Putamen (tissue), 1 donor: ENCODE results near the gene BCAT1.
"Not testable (repeated sequence)": the region's sequence is repeated elsewhere in the genome, so short reads cannot be mapped to it uniquely, and the experiment has no call there.

Source experiments
- DNase-seq: peaks from one replicate; pipeline ENCODE4 v3.0.0-alpha.2; 2016; ENCODE audit warnings: low spot score

The BCAT1 gene

GRCh38 chr12:24960222-24960855 is 11.4 kb upstream of the BCAT1 start:
- no peak for DNase-seq

- DNase-seq, result not testable (repeated sequence)
Observed at GRCh38 chr12:24956351-24956750, 7.5 kb upstream of the BCAT1 start.

GRCh38 chr12:24955853-24956252 is 7.0 kb upstream of the BCAT1 start:
- no peak for DNase-seq

- DNase-seq, result no peak
Observed at GRCh38 chr12:24955389-24955788, 6.5 kb upstream of the BCAT1 start.

- DNase-seq, result no peak
Observed at GRCh38 chr12:24954261-24954660, 5.4 kb upstream of the BCAT1 start.

- no peak for DNase-seq
Observed at GRCh38 chr12:24952389-24952788, 3.5 kb upstream of the BCAT1 start.

- DNase-seq, result no peak
Observed at GRCh38 chr12:24950231-24950834, 1.4 kb upstream of the BCAT1 start.

GRCh38 chr12:24948420-24948756 is 513 bp downstream of the BCAT1 start:
- DNase-seq, result no peak

GRCh38 chr12:24947541-24948419 is 1.1 kb downstream of the BCAT1 start:
- no peak for DNase-seq

GRCh38 chr12:24945845-24946244 is 3.1 kb downstream of the BCAT1 start:
- no peak for DNase-seq

GRCh38 chr12:24945039-24945438 is 3.9 kb downstream of the BCAT1 start:
- no peak for DNase-seq

GRCh38 chr12:24944601-24944975 is 4.3 kb downstream of the BCAT1 start:
- no peak for DNase-seq

- no peak for DNase-seq
Observed at GRCh38 chr12:24943947-24944600, 4.8 kb downstream of the BCAT1 start.

- DNase-seq, result no peak
Observed at GRCh38 chr12:24940157-24940556, 8.7 kb downstream of the BCAT1 start.

GRCh38 chr12:24939551-24939950 is 9.3 kb downstream of the BCAT1 start:
- DNase-seq, result not testable (repeated sequence)

- DNase-seq, result no peak
Observed at GRCh38 chr12:24938341-24938740, 10.6 kb downstream of the BCAT1 start.

GRCh38 chr12:24937553-24938244 is 11.2 kb downstream of the BCAT1 start:
- DNase-seq, result no peak

GRCh38 chr12:24933694-24934407 is 15.1 kb downstream of the BCAT1 start:
- no peak for DNase-seq

- DNase-seq, result no peak
Observed at GRCh38 chr12:24931666-24932405, 17.1 kb downstream of the BCAT1 start.

- DNase-seq, result no peak
Observed at GRCh38 chr12:24929953-24930352, 18.9 kb downstream of the BCAT1 start.
